A673 (cell line): ENCODE measurements around the gene CFAP91. TPM values are rescaled to one million over a fixed set of nuclear protein-coding genes. Genes with fewer than 3 reads are reported as not detected.

Source experiments
- BruUV-seq: library from RNA; stranded (reverse); fragments of 400-500 nt; replicated peaks from 2 replicates; lab custom pipeline; 2021; lab: Mats Ljungman, UMichigan
- CTCF ChIA-PET: fragments of 300-600 bp; sonication (Branson Sonifier 250); formaldehyde crosslinking; loops from one replicate; lab custom pipeline; 2022; ENCODE audit warnings: antibody characterized with exemption; lab: Charles Lee
- POLR2A ChIA-PET: fragments of 300-600 bp; sonication (Branson Sonifier 250); formaldehyde crosslinking; loops from one replicate; lab custom pipeline; 2022; ENCODE audit warnings: antibody characterized with exemption; ENCODE audit not compliant: low non-redundant PET; lab: Charles Lee
- DNase-seq: peaks from one replicate; pipeline ENCODE4 v3.0.0-alpha.2; 2015; ENCODE audit warnings: low spot score
- H3K27ac ChIP-seq: fragments of 200-600 bp; sonication (generic); 2 replicates; pipeline ENCODE4 v1.5.1; 2016; ENCODE audit warnings: mixed run types, low read depth, mild to moderate bottlenecking, mixed read lengths, antibody characterized with exemption, low read length; ENCODE audit not compliant: poor library complexity, severe bottlenecking
- H3K27me3 ChIP-seq: fragments of 200-600 bp; sonication (generic); replicated peaks from 2 replicates; pipeline ENCODE4 v1.6.1; 2017; ENCODE audit warnings: mixed run types, low read depth, mild to moderate bottlenecking, mixed read lengths, antibody characterized with exemption, low read length; ENCODE audit not compliant: insufficient read depth, poor library complexity
- H3K36me3 ChIP-seq: fragments of 200-600 bp; sonication (generic); 2 replicates; pipeline ENCODE4 v1.6.1; 2016; ENCODE audit warnings: mixed run types, mild to moderate bottlenecking, mixed read lengths, antibody characterized with exemption, low read length; ENCODE audit not compliant: insufficient read depth, poor library complexity, severe bottlenecking
- H3K4me1 ChIP-seq: fragments of 200-600 bp; sonication (generic); 2 replicates; pipeline ENCODE4 v1.6.1; 2017; ENCODE audit warnings: mixed run types, mild to moderate bottlenecking, mixed read lengths, antibody characterized with exemption, low read length; ENCODE audit not compliant: insufficient read depth, poor library complexity, severe bottlenecking
- H3K4me3 ChIP-seq: fragments of 200-600 bp; sonication (generic); 2 replicates; pipeline ENCODE4 v1.5.1; 2016; ENCODE audit warnings: low read depth, mixed run types, mild to moderate bottlenecking, mixed read lengths, low read length; ENCODE audit not compliant: poor library complexity, severe bottlenecking
- H3K9me3 ChIP-seq: fragments of 200-600 bp; sonication (generic); 2 replicates; pipeline ENCODE4 v1.6.1; 2016; ENCODE audit warnings: mixed run types, low read depth, mild to moderate bottlenecking, mixed read lengths, antibody characterized with exemption, low read length; ENCODE audit not compliant: poor library complexity, severe bottlenecking
- CTCF ChIP-seq: fragments of 300-800, 200-600 bp; sonication (generic); conservative IDR thresholded peaks from 2 replicates; pipeline ENCODE4 v1.5.1; 2017; ENCODE audit warnings: low read depth, mild to moderate bottlenecking, antibody characterized with exemption, low read length, moderate library complexity, mixed read lengths
- EZH2 ChIP-seq: fragments of 200-600 bp; sonication (generic); IDR thresholded peaks from 2 replicates; pipeline ENCODE4 v1.6.1; 2017; ENCODE audit warnings: borderline replicate concordance, low read depth, mild to moderate bottlenecking, mixed read lengths, antibody characterized with exemption, low read length; ENCODE audit not compliant: poor library complexity, severe bottlenecking
- intact Hi-C: fragments of 100-400 bp; cut with micrococcal nuclease; formaldehyde crosslinking; loops from one replicate; pipeline ENCODE4 v1.10.0; 2022; ENCODE audit not compliant: unreplicated experiment
- total RNA-seq: library from RNA; stranded (reverse); gene quantifications from 2 replicates; pipeline ENCODE4 v1.2.3, GENCODE V29; 2021

CFAP91 gene
- total RNA-seq, 1 experiment from 2014 or later, result 0.75 TPM

- no peaks in the 10 kb centered on the region for H3K36me3 ChIP-seq
- CTCF ChIA-PET, result no interaction called here
- H3K27me3 ChIP-seq, result peaks cover 3% of the 10 kb centered on the region
- no TSS peak for BruUV-seq
- H3K4me1 ChIP-seq, result no peaks in the 10 kb centered on the region
- DNase-seq, result no peak
- POLR2A ChIA-PET, result no interaction called here
- TF ChIP-seq EZH2 (no peak), CTCF (no peak)
- H3K27ac ChIP-seq, result no peak overlapping the region
- no peaks in the 10 kb centered on the region for H3K9me3 ChIP-seq
- H3K4me3 ChIP-seq, result no peak overlapping the region
- intact Hi-C loops, result no loop called here
These were observed 43.6 kb downstream of the CFAP91 start for GRCh38 chr3:119746423-119746822.

GRCh38 chr3:119747357-119747756 lies 44.5 kb downstream of the CFAP91 start:
- Histone ChIP-seq H3K27ac (no peak overlapping the region), H3K27me3 (peaks cover 3% of the 10 kb centered on the region), H3K9me3 (no peaks in the 10 kb centered on the region), H3K4me1 (no peaks in the 10 kb centered on the region), H3K36me3 (no peaks in the 10 kb centered on the region), H3K4me3 (no peak overlapping the region)
- intact Hi-C loops, result no loop called here
- ChIA-PET CTCF (no interaction called here), POLR2A (no interaction called here)
- TF ChIP-seq EZH2, result no peak
- no peak for TF ChIP-seq CTCF
- DNase-seq, result no peak
- BruUV-seq, result no TSS peak

GRCh38 chr3:119748991-119749390 lies 46.2 kb downstream of the CFAP91 start:
- ChIA-PET POLR2A (no interaction called here), CTCF (no interaction called here)
- no peak overlapping the region for H3K4me3 ChIP-seq
- intact Hi-C loops, result no loop called here
- TF ChIP-seq EZH2 (no peak), CTCF (no peak)
- H3K36me3 ChIP-seq, result no peaks in the 10 kb centered on the region
- H3K4me1 ChIP-seq, result no peaks in the 10 kb centered on the region
- peaks cover 3% of the 10 kb centered on the region for H3K27me3 ChIP-seq
- no peak overlapping the region for H3K27ac ChIP-seq
- DNase-seq, result no peak
- H3K9me3 ChIP-seq, result no peaks in the 10 kb centered on the region
- BruUV-seq, result no TSS peak
